ENCODE results near the gene SNCA.

SNCA gene

DNA sequence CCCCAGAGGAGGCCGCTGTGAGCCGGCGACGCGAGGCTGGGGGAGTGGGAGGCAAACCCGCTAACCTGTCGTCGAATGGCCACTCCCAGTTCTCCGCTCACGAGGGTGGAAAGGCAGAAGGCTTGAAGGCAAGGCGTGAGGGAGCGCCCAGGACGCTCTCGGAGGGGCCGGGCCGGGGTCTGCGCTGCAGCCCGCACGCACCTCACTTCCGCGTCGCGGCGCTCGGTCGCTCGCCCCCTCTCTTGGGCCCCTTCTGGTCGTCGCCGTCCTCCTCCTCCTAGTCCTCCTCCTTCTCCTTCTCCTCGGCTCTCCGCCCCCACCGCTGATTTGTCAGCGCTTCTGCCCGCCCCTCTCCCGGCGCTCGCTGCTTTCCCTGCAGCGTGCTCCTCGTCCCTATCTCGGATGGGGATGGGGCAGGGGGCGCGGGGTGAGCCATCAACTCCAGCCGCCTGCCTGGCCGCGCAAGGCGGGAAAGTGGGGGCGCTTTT is at the start of gene SNCA:
SNCA (minus strand) TSS at position 265 of the 488 bp plus-strand sequence. CDS start 1,494 bp downstream, outside the sequence.
- DNase-seq (ENCODE audit: low read depth) = peak; percentile 58

DNA sequence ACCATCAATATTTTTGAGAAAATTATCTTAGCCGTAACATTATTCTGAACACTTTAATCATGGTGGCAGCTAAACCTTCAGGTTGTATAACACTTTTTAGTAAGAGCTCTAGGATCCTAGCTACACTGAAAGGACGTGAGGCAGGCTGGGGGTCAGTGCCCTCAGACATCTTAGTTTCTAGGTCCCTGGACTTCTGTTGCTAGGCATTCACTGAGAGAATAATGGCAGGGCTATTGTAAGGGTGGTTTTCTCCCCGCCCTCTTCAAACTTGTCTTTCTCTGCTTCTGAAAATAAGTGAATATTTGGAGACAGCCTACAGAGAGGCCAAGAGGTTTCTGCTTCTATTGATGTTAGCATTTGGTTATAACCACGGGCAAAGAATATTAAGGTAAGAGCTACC is 42.3 kb upstream of the SNCA start:
- no peak for DNase-seq (ENCODE audit: low read depth)

- DNase-seq (ENCODE audit: low read depth) = peak; percentile 2
Observed at GRCh38 chr4:89878611-89879010, 41.6 kb upstream of the SNCA start.

DNA sequence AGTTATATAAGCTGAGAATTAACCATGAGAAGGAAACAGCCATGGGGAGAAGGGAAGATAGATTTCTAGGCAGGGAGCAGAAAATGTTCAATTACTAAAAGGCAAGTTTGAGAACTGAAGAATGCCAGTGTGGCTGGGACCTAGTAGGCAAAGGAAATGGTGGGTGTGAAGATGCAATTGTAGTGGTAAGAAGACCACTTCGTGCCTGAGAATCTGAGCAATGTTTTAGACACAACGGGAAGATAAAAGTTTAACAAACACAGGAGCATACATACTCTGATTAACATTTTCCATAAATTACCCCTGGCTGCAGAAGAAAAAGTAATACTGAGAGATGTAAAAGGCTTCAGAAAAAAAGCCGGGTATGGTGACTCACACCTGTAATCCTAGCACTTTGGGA is 39.6 kb upstream of the SNCA start:
- DNase-seq (ENCODE audit: low read depth) = no peak

- DNase-seq (ENCODE audit: low read depth) = no peak
Observed at GRCh38 chr4:89871211-89871610, 34.2 kb upstream of the SNCA start.

DNA sequence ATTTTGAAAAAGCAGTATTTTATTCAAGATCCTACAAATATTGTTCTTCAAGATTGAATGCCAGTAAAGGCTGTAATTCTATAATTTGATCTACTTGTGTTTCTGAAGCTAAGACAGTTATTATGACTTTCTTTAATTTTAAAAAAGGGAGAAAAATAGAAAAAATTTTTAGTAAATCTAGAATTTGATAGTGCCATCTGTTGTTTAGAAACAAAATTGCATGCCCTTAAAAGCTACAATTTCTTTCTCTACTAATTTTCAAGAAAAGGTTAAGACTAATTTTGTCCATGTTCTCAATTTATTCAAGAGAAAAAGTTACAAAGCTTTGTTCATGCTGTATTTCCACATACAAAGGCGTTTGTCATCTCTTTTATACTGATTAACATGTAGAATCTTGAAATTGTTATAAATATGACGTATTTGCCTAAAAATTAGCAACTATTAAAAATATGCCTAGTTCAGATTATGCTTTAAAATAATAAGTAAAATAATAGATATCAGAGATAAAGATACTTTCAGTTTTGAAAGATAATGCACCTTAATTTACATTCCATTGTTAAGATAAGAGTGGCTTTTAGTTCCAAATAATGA is 32.1 kb upstream of the SNCA start:
- DNase-seq (ENCODE audit: low read depth) = peak; percentile 4

- no peak for DNase-seq (ENCODE audit: low read depth)
Observed at GRCh38 chr4:89868276-89868675, 31.3 kb upstream of the SNCA start.

DNA sequence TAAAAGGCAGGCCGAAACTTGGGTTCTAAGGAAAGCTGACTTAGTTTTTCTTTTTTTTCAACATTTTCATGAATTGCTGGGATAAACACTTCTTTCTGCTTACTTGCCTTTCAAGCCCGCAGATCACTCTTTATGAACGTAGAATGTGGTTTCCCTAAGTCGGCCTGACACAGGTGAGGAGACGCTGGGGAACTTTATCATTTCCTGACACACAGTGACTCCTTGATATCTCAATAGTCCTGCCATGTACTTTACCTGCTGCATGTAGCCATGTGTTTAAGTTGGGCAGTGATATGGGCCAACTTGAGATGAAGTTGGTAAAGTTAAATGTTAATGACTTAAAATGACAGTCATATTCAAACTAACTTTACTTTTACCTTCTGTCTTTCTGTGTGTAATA is 26.6 kb upstream of the SNCA start:
- no peak for DNase-seq (ENCODE audit: low read depth)

DNA sequence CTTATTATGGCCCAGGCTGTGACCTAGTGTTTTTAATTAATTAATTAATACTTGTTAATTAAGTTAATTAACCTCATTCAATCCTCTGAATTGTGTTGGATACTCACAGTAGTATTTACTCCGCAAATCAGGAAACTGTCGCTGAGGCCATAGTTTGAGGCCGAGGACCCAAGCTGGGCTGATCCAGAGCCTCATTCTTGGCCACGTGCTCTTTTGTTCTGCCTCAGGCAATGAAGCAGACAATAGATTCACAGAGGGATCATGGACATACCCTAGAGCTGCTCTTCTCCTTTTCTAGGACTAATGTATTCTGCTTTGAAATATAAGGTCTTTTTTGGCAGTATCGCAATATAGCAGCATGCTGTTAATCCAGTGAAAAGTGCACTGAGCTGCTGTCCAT is 24.0 kb upstream of the SNCA start:
- no peak for DNase-seq (ENCODE audit: low read depth)

DNA sequence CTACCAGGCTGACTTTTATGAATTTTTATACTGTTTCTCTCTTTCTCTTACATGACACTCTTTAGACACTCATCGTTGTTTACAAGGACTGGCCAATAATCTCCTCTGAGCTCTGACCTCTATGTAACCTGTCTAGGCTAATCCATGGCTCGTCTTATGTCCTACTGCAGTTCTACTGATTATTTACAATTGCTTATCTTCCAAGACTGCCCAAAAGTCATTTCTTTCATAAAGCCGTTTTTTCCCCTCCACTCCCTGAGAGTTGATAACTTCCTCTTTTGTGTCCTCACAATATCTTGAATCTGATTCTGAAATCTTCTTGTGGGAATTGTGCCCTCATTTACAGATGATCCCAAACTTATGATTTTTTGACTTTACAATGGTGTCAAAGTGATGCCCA is 18.3 kb upstream of the SNCA start:
- DNase-seq (ENCODE audit: low read depth) = no peak

DNA sequence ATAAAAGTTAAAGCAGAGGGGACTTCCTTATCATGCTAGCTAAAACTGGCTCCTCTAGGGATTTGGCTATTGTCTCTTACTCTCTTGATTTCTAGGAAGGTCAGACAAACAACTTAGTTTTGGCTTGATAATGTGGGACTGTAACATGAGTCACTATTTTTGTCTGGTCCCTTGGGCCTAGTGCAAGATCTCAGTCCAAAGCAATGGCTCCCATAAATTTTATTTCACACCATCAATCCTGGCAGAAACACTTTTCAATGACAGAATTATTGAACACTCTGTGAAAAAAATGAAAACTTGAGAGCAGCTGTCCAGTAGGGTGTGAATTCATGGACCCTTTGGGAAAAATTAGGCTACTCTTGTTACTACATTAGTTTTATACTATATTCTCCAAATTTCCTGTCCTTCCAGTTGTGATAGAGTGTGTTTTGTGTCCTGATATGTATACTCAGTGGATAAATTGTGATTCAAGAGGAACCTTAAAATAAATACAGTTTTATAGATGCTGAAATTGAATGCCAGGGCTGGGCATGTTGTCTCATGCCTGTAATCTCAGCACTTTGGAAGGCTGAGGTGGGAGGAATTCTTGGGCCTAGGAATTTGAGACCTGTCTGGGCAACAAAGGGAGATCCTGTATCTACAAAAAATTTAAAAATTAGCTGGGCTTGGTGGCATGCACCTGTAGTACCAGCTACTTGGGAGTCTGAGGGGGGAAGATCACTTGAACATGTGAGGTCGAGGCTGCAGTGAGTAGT is 10.8 kb upstream of the SNCA start:
- DNase-seq (ENCODE audit: low read depth) = no peak

DNA sequence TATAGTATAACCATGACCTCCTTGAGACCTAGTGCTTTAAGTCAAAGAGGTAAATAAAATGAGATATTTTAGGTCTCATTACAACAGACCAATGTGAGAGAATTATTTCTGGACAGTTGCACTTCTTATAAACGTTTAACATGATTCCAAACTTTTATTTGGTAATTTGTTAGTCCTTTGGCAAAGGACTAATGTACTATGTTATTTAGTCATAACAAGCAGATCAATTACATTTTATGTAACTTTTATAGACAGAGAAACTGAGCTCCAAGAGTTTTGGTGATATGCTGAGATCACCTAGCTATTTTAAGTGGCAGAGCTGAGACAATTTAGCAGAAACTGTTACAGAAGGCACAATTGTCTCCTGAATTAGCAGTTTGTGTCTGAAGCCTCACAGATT is 2.6 kb upstream of the SNCA start:
- no peak for DNase-seq (ENCODE audit: low read depth)

DNA sequence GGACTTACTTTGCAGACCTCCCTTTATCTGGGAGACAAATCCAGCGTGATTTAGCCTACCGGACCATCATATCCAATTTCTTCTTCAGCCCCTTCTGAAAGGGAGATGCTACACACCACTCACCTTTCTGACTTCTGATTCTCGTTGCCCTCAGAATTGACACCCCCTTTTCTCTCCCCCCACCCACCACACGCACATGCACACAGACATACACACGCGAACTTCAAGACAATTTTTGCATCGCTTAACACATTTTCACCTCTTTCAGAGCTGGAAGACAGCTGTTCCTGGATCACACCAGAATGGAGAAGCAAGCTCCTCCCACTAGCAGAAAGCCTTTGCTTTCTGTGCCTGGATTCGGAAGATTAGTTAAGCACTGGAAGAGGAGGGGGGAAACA is 1.0 kb upstream of the SNCA start:
- DNase-seq (ENCODE audit: low read depth) = no peak

- DNase-seq (ENCODE audit: low read depth) = peak; percentile 35
Observed at GRCh38 chr4:89837385-89837992, 528 bp upstream of the SNCA start.

- no peak for DNase-seq (ENCODE audit: low read depth)
Observed at GRCh38 chr4:89836031-89836745, 773 bp downstream of the SNCA start.

DNA sequence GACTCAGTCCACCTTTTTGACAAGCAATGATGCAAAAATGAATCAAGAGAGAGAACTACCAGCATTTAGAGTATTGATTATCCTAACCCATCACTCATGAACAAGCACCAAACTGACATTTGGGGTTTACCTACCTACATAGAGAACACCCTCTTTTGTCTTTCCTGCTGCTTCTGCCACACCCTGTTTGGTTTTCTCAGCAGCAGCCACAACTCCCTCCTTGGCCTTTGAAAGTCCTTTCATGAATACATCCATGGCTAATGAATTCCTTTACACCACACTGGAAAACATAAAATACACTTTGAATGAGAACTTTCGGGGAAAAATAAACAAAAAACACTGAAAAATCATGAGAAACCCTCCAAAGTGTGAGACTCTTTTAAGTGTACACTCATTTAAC is 1.5 kb downstream of the SNCA start:
- no peak for DNase-seq (ENCODE audit: low read depth)

GRCh38 chr4:89834486-89835209 is 2.3 kb downstream of the SNCA start:
- DNase-seq (ENCODE audit: low read depth) = no peak

GRCh38 chr4:89829470-89830138 is 7.4 kb downstream of the SNCA start:
- DNase-seq (ENCODE audit: low read depth) = peak; percentile 20

GRCh38 chr4:89823416-89823815 is 13.5 kb downstream of the SNCA start:
- peak; percentile 58 for DNase-seq (ENCODE audit: low read depth)

GRCh38 chr4:89821612-89822011 is 15.3 kb downstream of the SNCA start:
- DNase-seq (ENCODE audit: low read depth) = no peak

DNA sequence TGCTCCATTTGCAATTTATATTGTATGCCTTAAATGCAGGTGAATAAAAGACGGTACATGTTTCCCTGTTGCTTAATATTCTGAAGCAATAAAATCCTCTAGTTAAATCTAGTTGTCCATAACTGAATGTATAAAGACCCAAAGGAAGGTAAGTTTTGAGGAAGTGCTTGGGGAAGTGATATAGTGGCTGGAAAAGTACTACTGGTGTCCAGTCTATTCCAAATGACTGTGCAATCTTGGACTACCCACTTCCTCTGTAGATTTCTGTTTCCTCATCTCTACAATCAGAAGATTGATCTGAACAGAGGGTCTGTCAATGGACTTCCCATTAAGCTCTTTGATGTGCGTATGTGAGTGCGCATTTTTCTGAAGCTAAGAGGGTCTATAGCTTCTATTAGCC is 17.0 kb downstream of the SNCA start:
- DNase-seq (ENCODE audit: low read depth) = no peak

Measured in iris pigment epithelial cell (primary cell).